Tibial nerve (tissue), 4 donors: ENCODE results near the gene MAP3K14. TPM values are rescaled to one million over a fixed set of nuclear protein-coding genes. Genes with fewer than 3 reads are reported as not detected.
A peak's percentile ranks its signal among the peaks of the same experiment; 100 is the strongest.

ENCODE experiments used
- DNase-seq, 2 donors: peaks; one replicate each; pipeline ENCODE4 v3.0.0-alpha.2; 2019; ENCODE audit warnings: low spot score in 2 of 2
- H3K27ac ChIP-seq, 4 donors: fragments of 200-600 bp; sonication (generic) in 3 of 4; one replicate each; pipeline ENCODE4 v1.5.1; 2017 to 2019; ENCODE audit warnings: mild to moderate bottlenecking in 1 of 4
- H3K27me3 ChIP-seq, 2 donors: fragments of 200-600 bp; sonication (generic) in 1 of 2; one replicate each; pipeline versions ENCODE4 v1.5.1 to v1.6.0; 2017 to 2019
- H3K36me3 ChIP-seq, 3 donors: fragments of 200-600 bp; sonication (generic); one replicate each; pipeline ENCODE4 v1.5.1; 2018 to 2019
- H3K4me1 ChIP-seq, 4 donors: fragments of 200-600 bp; sonication (generic) in 3 of 4; one replicate each; pipeline ENCODE4 v1.5.1; 2017 to 2019
- H3K4me3 ChIP-seq, 4 donors: fragments of 200-600 bp; sonication (generic) in 3 of 4; one replicate each; pipeline ENCODE4 v1.5.1; 2017 to 2019; ENCODE audit warnings: mild to moderate bottlenecking in 1 of 4, moderate library complexity in 1 of 4
- H3K9me3 ChIP-seq, 4 donors: fragments of 200-600 bp; sonication (generic) in 3 of 4; one replicate each; pipeline ENCODE4 v1.5.1; 2017 to 2019
- EP300 ChIP-seq, 2 donors: sonication (generic); formaldehyde crosslinking; IDR thresholded peaks; one replicate each; pipeline ENCODE4 v1.6.1; 2017; ENCODE audit warnings: antibody characterized with exemption in 2 of 2, mild to moderate bottlenecking in 1 of 2
- POLR2A ChIP-seq, 2 donors: fragments of 450-650 bp; IDR thresholded peaks; one replicate each; pipeline ENCODE4 v1.6.1; 2017; ENCODE audit warnings: antibody characterized with exemption in 2 of 2, mild to moderate bottlenecking in 2 of 2, moderate library complexity in 2 of 2
- WGBS, 2 donors: methylation state at CpG; one replicate each; pipeline ENCODE4 v1.1.5; 2018; 5-methylcytosine and 5-hydroxymethylcytosine counted together
- total RNA-seq, 4 donors: library from RNA; depleted of rRNA; stranded (reverse); fragments of >200 nt; gene quantifications; one replicate each; pipeline ENCODE4 v1.1.0, GENCODE V29; 2016
- TF ChIP-seq, protein P1 (sequence below), 5 experiments: fragments of 200-600 bp in 3 of 5; fragments of 450-650 bp in 2 of 5; sonication (generic) in 3 of 5; IDR thresholded peaks; one replicate each; pipeline ENCODE4 v1.5.1; 2016 to 2019; ENCODE audit warnings: antibody characterized with exemption in 5 of 5, mild to moderate bottlenecking in 3 of 5, moderate library complexity in 2 of 5

The MAP3K14 gene
- total RNA-seq, 4 donors from 2014 or later: 9.6 to 15.6 (median 13.3) TPM

- no peak for TF ChIP-seq POLR2A (IDR thresholded peaks at IDR 0.05)
- TF ChIP-seq, protein P1, sequence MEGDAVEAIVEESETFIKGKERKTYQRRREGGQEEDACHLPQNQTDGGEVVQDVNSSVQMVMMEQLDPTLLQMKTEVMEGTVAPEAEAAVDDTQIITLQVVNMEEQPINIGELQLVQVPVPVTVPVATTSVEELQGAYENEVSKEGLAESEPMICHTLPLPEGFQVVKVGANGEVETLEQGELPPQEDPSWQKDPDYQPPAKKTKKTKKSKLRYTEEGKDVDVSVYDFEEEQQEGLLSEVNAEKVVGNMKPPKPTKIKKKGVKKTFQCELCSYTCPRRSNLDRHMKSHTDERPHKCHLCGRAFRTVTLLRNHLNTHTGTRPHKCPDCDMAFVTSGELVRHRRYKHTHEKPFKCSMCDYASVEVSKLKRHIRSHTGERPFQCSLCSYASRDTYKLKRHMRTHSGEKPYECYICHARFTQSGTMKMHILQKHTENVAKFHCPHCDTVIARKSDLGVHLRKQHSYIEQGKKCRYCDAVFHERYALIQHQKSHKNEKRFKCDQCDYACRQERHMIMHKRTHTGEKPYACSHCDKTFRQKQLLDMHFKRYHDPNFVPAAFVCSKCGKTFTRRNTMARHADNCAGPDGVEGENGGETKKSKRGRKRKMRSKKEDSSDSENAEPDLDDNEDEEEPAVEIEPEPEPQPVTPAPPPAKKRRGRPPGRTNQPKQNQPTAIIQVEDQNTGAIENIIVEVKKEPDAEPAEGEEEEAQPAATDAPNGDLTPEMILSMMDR (IDR thresholded peaks at IDR 0.05): no peak
- TF ChIP-seq EP300 (IDR thresholded peaks at IDR 0.05): no peak
- 67 to 82% methylated on average over 4 of the region's 4 CpGs for WGBS, 2 donors
- H3K27me3 ChIP-seq: no peaks in the 10 kb centered on the region
- peaks cover 0 to 7% (median 0%) of the 10 kb centered on the region in 4 donors for H3K4me1 ChIP-seq
- H3K9me3 ChIP-seq: peaks cover 0 to 4% (median 0%) of the 10 kb centered on the region in 4 donors
- peak in 1 of 2 donors; percentile 11 for DNase-seq
- H3K27ac ChIP-seq: no peak overlapping the region
- no peak overlapping the region for H3K4me3 ChIP-seq
- H3K36me3 ChIP-seq: no peaks in the 10 kb centered on the region
Measured at GRCh38 chr17:45361976-45362375, 45.2 kb upstream of the MAP3K14 start.

- Histone ChIP-seq H3K4me3 (no peak overlapping the region), H3K9me3 (peaks cover 0 to 4% (median 0%) of the 10 kb centered on the region in 4 donors), H3K36me3 (no peaks in the 10 kb centered on the region), H3K27ac (no peak overlapping the region), H3K4me1 (peaks cover 0 to 7% (median 0%) of the 10 kb centered on the region in 4 donors), H3K27me3 (no peaks in the 10 kb centered on the region)
- peak in 1 of 2 donors; percentile 8 for DNase-seq
- WGBS, 2 donors: 76% methylated on average over 3 of the region's 3 CpGs
- TF ChIP-seq, protein P1 (IDR thresholded peaks at IDR 0.05): no peak
- TF ChIP-seq EP300 (IDR thresholded peaks at IDR 0.05): no peak
- TF ChIP-seq POLR2A (IDR thresholded peaks at IDR 0.05): no peak
Measured at GRCh38 chr17:45361451-45361850, 44.6 kb upstream of the MAP3K14 start.

DNA sequence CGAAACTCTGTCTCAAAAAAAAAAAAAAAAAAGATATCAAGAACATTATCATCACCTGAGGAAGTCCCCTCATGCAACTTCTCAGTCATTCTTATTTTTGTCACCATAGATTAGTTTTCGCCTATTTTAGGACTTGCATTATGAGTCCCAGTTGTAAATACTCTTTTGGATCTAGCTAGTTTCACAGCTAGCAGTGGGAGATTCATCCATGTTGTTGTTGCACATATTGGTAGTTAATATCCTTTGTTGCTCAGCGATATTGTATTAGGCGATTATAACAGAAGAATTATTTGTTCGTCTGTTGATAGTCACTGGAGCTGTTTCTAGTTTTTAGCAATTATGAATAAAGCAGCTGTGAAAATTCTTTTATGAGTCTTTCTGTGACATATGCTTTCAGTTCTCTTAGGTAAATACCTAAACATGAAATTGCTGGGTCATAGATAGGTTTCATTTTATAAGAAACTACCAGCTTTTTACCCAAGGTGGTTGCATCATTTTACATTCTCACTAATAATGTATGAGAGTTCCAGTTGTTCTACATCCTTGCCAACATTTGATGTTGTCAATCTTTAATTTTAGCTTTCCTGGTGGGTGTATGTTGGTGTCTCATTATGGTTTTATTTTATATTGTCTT lies 40.7 kb upstream of the MAP3K14 start:
- 90 to 94% methylated on average over 5 of the region's 5 CpGs for WGBS, 2 donors
- TF ChIP-seq EP300 (IDR thresholded peaks at IDR 0.05) (no peak), POLR2A (IDR thresholded peaks at IDR 0.05) (no peak)
- TF ChIP-seq, protein P1 (IDR thresholded peaks at IDR 0.05): no peak
- no peak overlapping the region for H3K27ac ChIP-seq
- DNase-seq: no peak
- peaks cover 0 to 4% (median under 1%) of the 10 kb centered on the region in 4 donors for H3K9me3 ChIP-seq
- H3K4me3 ChIP-seq: no peak overlapping the region
- no peaks in the 10 kb centered on the region for H3K27me3 ChIP-seq
- no peaks in the 10 kb centered on the region for H3K36me3 ChIP-seq
- H3K4me1 ChIP-seq: no peaks in the 10 kb centered on the region

- no peaks in the 10 kb centered on the region for H3K27me3 ChIP-seq
- no peak overlapping the region for H3K27ac ChIP-seq
- TF ChIP-seq EP300 (IDR thresholded peaks at IDR 0.05) (no peak), POLR2A (IDR thresholded peaks at IDR 0.05) (no peak)
- TF ChIP-seq, protein P1 (IDR thresholded peaks at IDR 0.05): no peak
- peaks cover 0 to 9% (median 2%) of the 10 kb centered on the region in 4 donors for H3K9me3 ChIP-seq
- 48 to 51% methylated on average over 2 of the region's 2 CpGs for WGBS, 2 donors
- no peaks in the 10 kb centered on the region for H3K36me3 ChIP-seq
- DNase-seq: no peak
- H3K4me3 ChIP-seq: no peak overlapping the region
- H3K4me1 ChIP-seq: no peaks in the 10 kb centered on the region
Measured at GRCh38 chr17:45355087-45355486, 38.3 kb upstream of the MAP3K14 start.

- Histone ChIP-seq H3K4me3 (no peak overlapping the region), H3K36me3 (no peaks in the 10 kb centered on the region), H3K9me3 (peaks cover 0 to 9% (median 2%) of the 10 kb centered on the region in 4 donors), H3K4me1 (no peaks in the 10 kb centered on the region), H3K27me3 (no peaks in the 10 kb centered on the region), H3K27ac (no peak overlapping the region)
- no peak for DNase-seq
- TF ChIP-seq POLR2A (IDR thresholded peaks at IDR 0.05) (no peak), EP300 (IDR thresholded peaks at IDR 0.05) (no peak)
- TF ChIP-seq, protein P1 (IDR thresholded peaks at IDR 0.05): no peak
- WGBS, 2 donors: 82 to 85% methylated on average over 4 of the region's 4 CpGs
Measured at GRCh38 chr17:45353043-45353442, 36.2 kb upstream of the MAP3K14 start.
